Osteocyte (in vitro differentiated cells): ENCODE measurements around the gene PLPP6. TPM values are rescaled to one million over a fixed set of nuclear protein-coding genes. Genes with fewer than 3 reads are reported as not detected.

ENCODE experiments used
- DNase-seq: peaks from one replicate; pipeline ENCODE4 v3.0.0; 2021; ENCODE audit warnings: mixed read lengths; ENCODE audit not compliant: unreplicated experiment; ENCODE audit errors: extremely low spot score
- H3K27ac Mint-ChIP-seq: one replicate; pipeline ENCODE4 v1.8.0; 2021; ENCODE audit warnings: mild to moderate bottlenecking, mixed read lengths; ENCODE audit not compliant: unreplicated experiment
- H3K27me3 Mint-ChIP-seq: one replicate; pipeline ENCODE4 v1.8.0; 2021; ENCODE audit warnings: mixed read lengths; ENCODE audit not compliant: unreplicated experiment
- H3K36me3 Mint-ChIP-seq: one replicate; pipeline ENCODE4 v1.8.0; 2021; ENCODE audit warnings: mixed read lengths; ENCODE audit not compliant: unreplicated experiment
- H3K4me1 Mint-ChIP-seq: one replicate; pipeline ENCODE4 v1.8.0; 2021; ENCODE audit warnings: mixed read lengths; ENCODE audit not compliant: unreplicated experiment
- H3K4me3 Mint-ChIP-seq: one replicate; pipeline ENCODE4 v1.8.0; 2021; ENCODE audit warnings: mild to moderate bottlenecking, moderate library complexity, mixed read lengths; ENCODE audit not compliant: unreplicated experiment
- H3K9me3 Mint-ChIP-seq: one replicate; pipeline ENCODE4 v1.8.0; 2021; ENCODE audit warnings: mixed read lengths; ENCODE audit not compliant: unreplicated experiment
- CTCF ChIP-seq: fragments of 200-600 bp; sonication (generic); IDR thresholded peaks from 2 replicates; pipeline ENCODE4 v1.5.0; 2021; ENCODE audit warnings: antibody characterized with exemption, mild to moderate bottlenecking, moderate library complexity
- total RNA-seq: library from RNA; stranded (reverse); gene quantifications from 2 replicates; pipeline ENCODE4 v1.2.1, GENCODE V29; 2021

PLPP6 gene
- total RNA-seq, 1 donor from 2014 or later, result 8.1 TPM

- peak overlapping the region; percentile 90 for H3K4me3 Mint-ChIP-seq
- H3K4me1 Mint-ChIP-seq, result peaks cover 49% of the 10 kb centered on the region
- H3K27ac Mint-ChIP-seq, result peak overlapping the region; percentile 88
Observed at GRCh38 chr9:4661611-4662010, 483 bp upstream of the PLPP6 start.

GRCh38 chr9:4662989-4663792 is 1.1 kb downstream of the PLPP6 start:
- peaks cover 5% of the 10 kb centered on the region for H3K27me3 Mint-ChIP-seq
- peak overlapping the region; percentile 76 for H3K27ac Mint-ChIP-seq
- H3K4me1 Mint-ChIP-seq, result peaks cover 51% of the 10 kb centered on the region
- H3K4me3 Mint-ChIP-seq, result peak overlapping the region; percentile 90
- H3K9me3 Mint-ChIP-seq, result no peaks in the 10 kb centered on the region
- no peaks in the 10 kb centered on the region for H3K36me3 Mint-ChIP-seq
- no peak for DNase-seq
- no peak for TF ChIP-seq CTCF

More at GRCh38 chr9:4661611-4662010, 483 bp upstream of the PLPP6 start:
- DNase-seq, result no peak
- no peak for TF ChIP-seq CTCF
- H3K27me3 Mint-ChIP-seq, result no peaks in the 10 kb centered on the region
- H3K36me3 Mint-ChIP-seq, result no peaks in the 10 kb centered on the region
- H3K9me3 Mint-ChIP-seq, result no peaks in the 10 kb centered on the region

- Mint-ChIP-seq H3K9me3 (no peaks in the 10 kb centered on the region), H3K27ac (no peak overlapping the region), H3K27me3 (peaks cover 9% of the 10 kb centered on the region), H3K36me3 (no peaks in the 10 kb centered on the region), H3K4me3 (peak overlapping the region; percentile 23), H3K4me1 (peaks cover 51% of the 10 kb centered on the region)
- no peak for DNase-seq
- no peak for TF ChIP-seq CTCF
Observed at GRCh38 chr9:4663956-4664355, 1.9 kb downstream of the PLPP6 start.

GRCh38 chr9:4665357-4665756 is 3.3 kb downstream of the PLPP6 start:
- H3K36me3 Mint-ChIP-seq, result no peaks in the 10 kb centered on the region
- no peak for TF ChIP-seq CTCF
- no peak overlapping the region for H3K27ac Mint-ChIP-seq
- DNase-seq, result no peak
- peak overlapping the region; percentile 76 for H3K4me3 Mint-ChIP-seq
- H3K27me3 Mint-ChIP-seq, result peaks cover 9% of the 10 kb centered on the region
- H3K4me1 Mint-ChIP-seq, result peaks cover 49% of the 10 kb centered on the region
- H3K9me3 Mint-ChIP-seq, result no peaks in the 10 kb centered on the region

GRCh38 chr9:4666042-4666699 is 4.1 kb downstream of the PLPP6 start, which contains the start of gene SPATA6L:
SPATA6L (minus strand) TSS chr9:4666480; CDS start chr9:4666250, 230 bp downstream.
- Mint-ChIP-seq H3K4me1 (peaks cover 47% of the 10 kb centered on the region), H3K27me3 (peaks cover 9% of the 10 kb centered on the region), H3K4me3 (peak within 1 kb of the TSS; percentile 76), H3K27ac (peak within 1 kb of the TSS; percentile 46), H3K36me3 (no peaks in the 10 kb centered on the region), H3K9me3 (no peaks in the 10 kb centered on the region)
- TF ChIP-seq CTCF, result peak; percentile 19
- DNase-seq, result no peak
